H1 (cell line): ENCODE data around the gene CYTL1.

Experiments
- POLR2AphosphoS5 ChIP-seq: IDR thresholded peaks from 2 replicates; pipeline ENCODE4 v1.6.1; 2011; ENCODE audit warnings: low read depth, low read length
- RAD21 ChIP-seq, 2 experiments: IDR thresholded peaks in 1 of 2; conservative IDR thresholded peaks in 1 of 2; 2 replicates each; pipeline ENCODE4 v1.6.1; 2011; ENCODE audit warnings: low read depth in 2 of 2, low read length in 2 of 2, improper control_type of control experiment in 1 of 2, inconsistent platforms in 1 of 2, mild to moderate bottlenecking in 1 of 2, moderate library complexity in 1 of 2

GRCh38 chr4:4991541-4992099 is 27.6 kb downstream of the CYTL1 start:
- TF ChIP-seq RAD21 (IDR thresholded peaks at IDR 0.05 in 1 of 2, conservative IDR thresholded peaks at IDR 0.05 in 1 of 2; ENCODE audit: low read depth in 2 of 2, low read length in 2 of 2), result no peak
- no peak for TF ChIP-seq POLR2AphosphoS5
